Fibroblast of gingiva (primary cell): ENCODE results near the gene ATP6V0E2.
A peak's percentile ranks its signal among the peaks of the same experiment; 100 is the strongest.

Source experiments
- DNase-seq: peaks from one replicate; pipeline ENCODE4 v3.0.0-alpha.2; 2011; ENCODE audit warnings: low read depth

ATP6V0E2 gene

DNA sequence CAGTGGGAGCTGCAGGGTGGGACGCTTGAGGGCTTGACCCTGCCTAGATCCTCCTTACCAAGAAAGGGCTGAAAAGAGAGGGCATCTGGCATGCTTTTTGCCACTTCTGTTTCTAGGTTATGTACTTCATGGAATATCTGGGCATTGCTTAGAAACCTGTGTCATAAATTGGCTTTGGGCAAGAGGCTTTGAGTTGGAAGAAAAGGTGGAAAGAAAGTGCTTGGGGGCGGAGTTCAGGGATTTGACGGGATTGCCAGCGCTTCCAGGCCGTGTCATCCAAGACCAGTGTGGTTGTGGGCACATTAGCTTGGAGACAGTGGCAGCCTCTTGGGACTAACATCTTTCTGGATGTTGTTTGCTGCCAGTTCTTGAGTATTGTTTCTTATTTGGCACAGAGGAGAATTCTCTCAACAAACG lies 34.8 kb upstream of the ATP6V0E2 start:
- DNase-seq, result peak; percentile 18

DNA sequence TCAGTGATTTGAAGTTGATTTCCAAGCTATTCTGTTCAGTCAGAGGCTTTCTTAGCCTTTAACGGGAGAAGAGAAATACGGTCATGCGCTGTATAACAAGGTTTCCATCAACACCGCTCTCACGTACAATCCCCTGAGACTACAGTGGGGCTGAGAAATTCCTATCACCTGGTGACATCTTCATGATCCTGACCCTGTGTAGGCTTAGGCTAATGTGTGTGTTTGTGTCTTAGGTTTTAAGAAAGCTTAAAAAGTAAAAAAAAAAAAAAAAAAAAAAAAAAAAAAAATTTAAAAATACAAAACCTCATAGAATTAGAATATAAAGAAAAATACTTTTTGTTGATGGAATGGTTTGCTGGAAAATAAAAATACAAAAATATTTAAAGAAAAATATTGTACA lies 33.8 kb upstream of the ATP6V0E2 start:
- no peak for DNase-seq

DNA sequence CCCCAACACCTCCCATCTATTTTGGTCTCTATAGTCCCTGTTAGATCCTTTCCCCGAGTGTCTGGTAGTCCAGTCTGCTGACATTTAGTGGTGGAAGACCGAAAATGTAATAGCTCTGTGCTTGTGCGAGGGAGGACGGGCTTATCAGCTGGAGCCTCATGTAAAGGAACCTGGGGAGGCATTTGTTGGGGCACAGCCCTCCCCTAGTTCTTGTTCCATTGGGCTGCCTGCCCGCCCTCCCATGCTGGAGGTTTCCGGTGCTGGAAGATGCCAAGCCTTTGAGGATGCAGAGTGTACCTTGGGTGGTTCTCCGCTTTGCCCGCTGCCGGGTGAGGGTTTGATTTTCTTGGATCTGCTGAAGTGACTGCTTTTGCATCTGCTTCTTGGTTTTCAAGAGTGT lies 30.2 kb upstream of the ATP6V0E2 start:
- no peak for DNase-seq

DNA sequence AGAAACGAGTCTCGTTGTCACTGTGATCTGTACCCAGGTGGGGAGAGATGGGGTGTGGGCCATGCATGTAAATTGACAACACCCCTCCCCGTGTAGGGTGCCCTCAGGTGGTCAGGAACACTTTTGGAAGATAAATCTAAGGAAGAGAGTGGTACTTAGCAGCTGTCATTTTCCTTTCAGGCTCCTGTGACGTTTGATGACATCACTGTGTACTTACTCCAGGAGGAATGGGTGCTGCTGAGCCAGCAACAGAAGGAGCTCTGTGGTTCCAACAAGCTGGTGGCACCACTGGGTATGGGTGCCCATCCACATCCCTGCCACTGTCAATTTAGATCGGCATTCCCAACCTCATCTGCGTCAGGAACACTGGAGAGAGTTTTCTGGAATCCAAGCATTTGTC lies 29.3 kb upstream of the ATP6V0E2 start:
- DNase-seq, result no peak

DNA sequence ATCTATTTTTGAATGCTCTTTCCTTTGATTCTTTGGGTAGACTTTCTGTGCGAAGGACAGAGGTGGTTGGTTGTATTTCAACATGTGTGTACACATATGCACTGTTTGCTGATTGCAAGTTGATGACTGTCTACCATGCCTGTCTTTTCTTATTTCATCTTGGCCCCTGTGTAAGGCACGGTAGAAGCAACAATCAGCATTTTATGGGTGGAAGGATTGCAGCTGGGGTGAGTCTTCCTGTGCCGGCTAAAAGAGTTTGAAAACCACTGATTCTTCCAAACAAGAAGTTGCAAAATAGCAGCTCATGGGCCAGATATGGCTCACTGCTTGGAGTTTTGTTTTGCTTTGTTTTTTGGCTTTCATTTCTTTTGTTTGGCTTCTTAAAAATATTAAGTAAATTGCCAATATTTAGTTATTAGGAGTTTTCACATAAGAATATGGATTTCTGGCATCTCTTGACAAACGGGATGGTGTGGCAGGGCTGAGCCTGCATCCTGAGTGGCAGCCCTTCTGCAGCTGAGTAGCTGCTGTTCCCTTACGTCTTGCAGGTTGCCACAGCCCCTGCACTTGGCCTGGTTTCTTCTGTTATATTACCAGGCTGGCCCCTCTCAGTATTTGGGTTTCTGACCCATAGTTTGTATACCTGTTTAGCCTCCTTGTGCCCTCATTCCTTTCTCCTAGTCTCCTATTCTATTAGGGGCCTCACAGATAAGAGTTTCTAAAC lies 28.4 kb upstream of the ATP6V0E2 start:
- no peak for DNase-seq

DNA sequence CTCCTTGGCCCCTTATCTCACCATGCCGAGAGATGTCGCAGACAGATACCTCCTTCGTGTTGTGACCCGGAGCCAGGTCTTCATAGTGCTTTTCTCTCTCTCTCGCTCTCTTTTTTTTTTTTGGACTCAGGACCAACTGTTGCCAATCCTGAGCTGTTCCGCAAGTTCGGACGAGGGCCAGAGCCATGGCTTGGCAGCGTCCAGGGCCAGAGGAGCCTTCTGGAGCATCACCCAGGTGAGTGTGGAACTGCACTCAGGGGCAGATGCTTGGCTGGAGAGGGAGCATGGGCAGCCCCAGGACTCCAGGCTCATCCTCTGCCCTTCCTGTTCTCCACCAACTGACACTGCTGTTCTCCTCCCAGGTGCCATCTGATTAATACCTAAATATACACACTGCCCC lies 27.7 kb upstream of the ATP6V0E2 start:
- DNase-seq, result no peak

DNA sequence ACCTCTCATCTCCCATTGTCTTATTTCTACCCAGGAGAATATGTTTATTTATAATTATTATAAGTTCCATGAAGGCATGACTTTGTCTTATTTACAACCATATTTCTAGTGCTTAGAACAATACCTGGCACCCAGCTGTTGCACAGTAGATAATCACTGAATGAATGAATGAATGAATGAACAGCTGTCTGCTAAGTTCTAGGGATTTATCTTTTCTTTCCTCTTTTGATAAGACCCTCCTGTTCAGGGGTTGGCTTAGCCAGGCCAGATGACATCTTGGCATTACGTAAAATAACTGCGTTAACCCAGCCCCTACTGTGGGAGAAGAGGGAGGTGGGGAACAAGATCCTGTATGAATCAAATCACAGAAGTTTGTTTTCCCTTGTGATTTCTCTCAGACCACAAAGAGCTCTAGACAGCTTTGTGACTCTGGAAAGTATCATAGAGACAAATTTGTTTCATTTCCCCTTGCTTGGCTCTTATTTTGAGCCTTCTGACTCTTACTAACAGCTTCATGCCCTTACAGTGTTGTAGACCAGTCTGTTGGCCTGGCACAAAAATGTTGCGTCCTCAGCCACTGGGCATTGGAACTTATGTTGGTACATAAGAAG lies 27.2 kb upstream of the ATP6V0E2 start:
- no peak for DNase-seq

DNA sequence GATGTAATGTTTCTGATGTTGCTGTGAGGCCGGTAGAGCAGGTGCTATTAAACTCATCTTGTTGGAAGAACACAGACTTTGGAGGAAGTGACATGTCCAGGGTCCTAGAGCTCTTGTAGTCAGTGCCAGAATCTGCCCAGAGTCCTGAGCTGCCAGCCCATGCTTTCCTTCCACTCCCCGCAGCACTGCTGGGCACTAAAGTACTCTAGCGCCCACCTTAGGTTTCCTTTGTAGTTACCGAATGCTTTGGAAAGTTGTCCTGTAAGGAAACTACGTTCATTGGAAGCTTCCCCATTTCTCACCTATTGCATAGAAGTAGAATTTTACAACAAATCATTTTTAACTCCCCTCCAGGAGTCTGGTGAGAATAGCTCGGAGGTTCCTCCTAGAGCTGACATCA lies 24.6 kb upstream of the ATP6V0E2 start:
- no peak for DNase-seq

DNA sequence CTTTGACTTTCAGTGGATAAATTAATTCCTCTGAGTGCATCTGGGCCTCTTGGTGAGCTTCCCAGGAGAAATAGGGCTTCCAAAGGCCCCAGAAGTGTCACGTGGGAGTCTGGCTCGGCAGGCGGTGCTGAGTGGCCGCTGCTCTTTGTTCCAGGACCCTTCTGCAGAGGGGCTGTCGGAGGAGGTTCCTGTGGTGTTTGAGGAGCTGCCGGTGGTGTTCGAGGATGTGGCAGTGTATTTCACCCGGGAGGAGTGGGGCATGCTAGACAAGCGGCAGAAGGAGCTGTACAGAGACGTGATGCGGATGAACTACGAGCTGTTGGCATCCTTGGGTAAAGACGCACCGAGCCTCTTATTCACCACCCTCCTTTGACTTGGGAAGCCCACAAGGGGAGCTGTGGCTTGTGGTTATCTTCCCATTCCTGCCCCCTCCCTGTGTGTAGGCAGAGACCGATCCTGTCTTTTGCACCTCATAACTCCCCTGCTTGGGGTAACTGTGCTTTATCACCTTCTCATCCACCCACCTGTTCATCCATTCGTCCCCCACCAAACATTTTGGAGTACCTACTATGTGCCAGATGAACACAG lies 23.7 kb upstream of the ATP6V0E2 start:
- no peak for DNase-seq

DNA sequence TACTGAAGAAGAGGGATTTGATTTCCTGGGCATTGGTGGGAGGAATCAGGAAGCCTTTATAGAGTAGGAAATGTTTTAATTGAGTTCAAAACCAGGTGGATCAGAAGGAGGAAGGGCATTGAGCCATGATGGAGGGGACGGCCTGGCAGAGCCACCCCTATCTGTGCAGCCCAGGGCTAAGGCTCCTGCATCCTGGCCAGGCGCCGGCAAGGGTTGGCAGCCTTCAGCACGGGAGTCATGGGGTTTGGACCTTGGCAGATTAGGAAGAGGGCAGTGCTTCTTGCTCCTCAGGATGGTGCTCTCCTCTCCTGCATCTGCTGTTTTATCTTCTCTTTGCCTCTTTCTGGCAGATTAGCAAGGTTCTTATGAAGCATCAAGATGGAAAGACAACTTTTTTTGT lies 23.1 kb upstream of the ATP6V0E2 start:
- no peak for DNase-seq

DNA sequence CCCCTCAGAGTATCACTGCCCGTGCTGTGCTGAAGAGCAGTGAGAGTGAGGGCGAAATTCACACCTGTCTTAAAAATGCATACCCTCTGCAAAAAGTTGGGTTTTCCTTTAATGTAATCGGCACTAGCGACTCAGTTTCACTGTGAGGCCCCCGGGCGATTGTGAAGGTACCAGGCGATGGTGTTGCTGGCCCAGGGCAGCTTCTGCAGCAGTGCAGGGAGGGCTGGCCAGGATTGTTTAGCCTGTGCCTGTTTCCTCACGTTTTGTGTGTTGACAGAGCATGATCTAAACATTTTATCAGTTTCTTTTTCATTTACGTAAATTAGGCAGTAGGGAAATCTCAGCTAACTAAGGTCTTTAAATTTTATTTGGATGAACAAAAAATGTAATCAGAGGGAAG lies 22.3 kb upstream of the ATP6V0E2 start:
- DNase-seq, result no peak

DNA sequence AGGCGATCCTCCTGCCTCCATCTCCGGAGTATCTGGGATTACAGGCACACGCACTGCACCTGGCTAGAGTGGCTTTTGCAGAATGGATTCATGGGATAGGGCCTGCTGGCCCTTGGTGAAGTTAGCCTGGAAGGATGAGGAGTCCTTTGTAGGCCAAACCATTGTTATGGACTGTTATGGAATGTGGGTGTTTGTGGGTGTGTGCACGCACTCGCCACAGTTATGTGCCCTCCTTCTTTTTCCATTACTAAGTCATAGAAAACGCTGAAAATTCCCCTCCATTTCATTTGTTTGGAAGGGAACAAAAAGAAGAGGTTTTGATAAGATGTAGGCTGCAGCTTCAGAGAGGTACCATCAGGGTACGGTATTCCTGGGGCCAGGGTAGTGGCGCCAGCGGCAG lies 20.6 kb upstream of the ATP6V0E2 start:
- no peak for DNase-seq

DNA sequence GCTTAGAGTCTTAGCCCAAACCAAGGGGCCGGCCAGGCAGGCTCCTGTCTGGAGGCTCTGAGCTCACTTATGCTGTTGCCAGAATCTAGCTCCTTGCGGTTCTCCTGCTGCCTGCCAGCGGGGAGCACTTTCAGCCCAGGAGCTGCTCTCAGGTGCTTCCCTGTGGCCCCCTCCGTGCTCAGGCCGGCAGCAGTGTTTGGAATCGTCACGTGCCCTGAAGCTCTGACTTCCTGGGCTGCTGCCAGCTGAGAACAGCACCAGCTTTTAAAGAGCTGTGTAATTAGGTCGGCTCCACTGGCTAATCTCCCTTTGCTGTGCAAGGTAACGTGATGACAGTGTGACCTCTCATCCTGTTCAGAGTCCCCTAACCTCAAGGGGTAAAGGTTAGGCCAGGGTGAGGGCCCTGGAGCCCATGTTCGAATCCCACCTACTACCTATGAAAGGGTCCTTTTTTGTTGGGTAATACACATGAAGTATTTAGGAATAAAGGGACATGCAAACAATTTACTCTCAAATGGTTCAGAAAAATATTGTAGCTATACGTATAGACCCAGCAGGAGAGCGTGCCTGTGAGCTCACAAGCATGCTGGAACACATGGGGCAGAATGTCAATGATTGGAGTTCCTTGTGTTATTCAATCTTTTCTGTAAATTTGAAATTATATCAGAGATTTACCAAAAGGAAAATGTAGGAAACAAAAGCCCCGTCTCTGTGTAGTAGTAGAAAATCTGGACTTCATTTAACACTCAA lies 19.0 kb upstream of the ATP6V0E2 start:
- no peak for DNase-seq

DNA sequence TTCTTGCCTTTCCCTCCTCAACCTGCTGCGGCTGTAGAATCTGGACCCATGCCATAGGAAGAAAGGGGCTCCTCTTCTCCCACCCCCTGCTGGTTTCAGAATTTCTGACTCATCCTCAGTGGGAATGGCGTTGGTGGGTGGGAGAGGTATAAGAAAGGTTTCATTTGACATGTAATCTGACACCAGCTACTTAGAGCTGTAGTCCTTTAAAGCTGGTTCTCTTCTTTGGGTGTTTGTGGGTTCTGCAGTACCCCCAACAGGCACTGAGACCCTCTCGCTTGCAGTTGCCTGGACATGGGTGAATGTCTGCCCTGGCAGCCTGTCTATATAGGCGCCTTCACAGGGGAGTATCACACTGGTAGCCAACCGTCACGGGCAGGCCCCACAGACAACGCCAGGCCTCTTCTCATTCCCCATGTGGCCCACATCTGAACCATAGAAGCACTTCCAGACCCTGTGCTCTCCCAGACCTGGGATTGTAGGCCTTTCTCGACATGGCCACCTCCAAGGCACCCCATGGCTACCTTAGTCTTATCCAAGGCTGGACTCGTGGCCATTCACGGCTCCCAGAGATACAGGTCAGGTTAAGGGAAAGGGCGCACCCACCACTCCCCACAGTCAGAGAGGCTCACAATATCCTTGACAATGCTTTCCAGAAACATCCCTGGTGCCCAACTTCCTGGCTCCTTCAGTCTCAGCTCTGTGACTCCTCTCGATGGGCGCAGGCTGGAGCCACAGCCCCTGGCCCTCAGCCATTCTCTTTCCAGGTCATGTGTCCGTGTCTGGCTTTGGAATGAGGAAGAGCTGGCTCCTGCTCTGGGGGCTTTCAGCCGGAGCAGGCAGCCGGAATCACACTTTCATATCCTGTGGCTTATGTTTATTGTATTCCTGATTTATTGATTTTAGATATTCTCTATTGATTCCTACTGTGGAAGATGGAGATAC lies 18.1 kb upstream of the ATP6V0E2 start:
- DNase-seq, result no peak

DNA sequence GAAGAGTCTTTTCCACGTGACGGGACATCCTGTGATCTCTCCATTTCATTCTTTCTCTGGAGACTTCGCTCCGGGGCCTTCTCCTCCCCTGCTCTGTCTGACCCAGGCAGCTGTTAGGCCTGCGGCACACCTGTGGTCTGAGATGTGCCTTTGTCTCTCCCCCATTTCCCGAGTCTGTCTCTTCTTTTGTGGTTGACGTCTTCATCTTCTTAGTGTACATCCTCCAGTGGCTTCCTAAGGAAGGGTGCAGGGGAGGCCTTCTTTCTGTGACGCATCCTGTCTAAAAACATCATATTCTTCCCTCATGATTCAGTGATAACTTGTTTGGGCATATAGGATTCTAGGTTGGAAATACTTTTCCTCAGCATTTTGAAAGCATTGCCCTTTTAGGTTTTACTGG lies 17.2 kb upstream of the ATP6V0E2 start:
- no peak for DNase-seq

DNA sequence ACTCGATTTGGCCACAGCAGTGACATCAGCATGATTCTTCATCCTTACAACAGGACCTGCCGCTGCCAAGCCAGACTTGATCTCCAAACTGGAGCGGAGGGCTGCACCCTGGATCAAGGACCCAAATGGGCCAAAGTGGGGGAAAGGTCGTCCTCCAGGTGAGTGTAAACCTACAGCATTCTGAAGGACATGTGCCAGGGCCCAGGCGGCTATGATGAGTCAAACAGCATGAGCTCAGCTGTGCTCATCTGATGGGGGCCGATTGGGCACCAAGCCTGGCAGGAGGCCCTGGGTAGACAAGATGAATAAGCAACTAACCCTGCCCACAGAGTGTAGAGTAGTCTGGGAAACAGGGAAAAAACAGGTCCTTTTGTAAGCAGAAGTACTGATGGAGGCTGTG lies 14.4 kb upstream of the ATP6V0E2 start:
- DNase-seq, result no peak

DNA sequence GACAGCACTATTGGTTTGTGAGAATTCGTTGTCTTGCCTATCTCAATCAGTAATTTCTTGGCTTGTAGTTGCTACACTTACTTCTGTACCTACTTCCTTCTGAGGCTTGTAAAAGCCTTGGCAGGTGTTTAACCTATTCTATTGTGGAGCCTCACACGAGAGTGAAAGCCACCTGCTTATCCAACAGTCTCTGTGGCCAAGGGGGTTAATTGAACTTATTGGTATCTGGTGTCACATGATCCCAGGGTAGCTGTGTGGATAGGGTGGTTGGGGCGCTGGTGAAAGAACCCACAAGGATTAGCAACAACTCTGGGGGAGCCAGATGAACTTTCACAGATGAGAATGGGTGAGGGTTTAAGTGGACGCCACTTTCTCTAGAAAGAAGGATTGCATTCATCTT lies 13.9 kb upstream of the ATP6V0E2 start:
- DNase-seq, result no peak

DNA sequence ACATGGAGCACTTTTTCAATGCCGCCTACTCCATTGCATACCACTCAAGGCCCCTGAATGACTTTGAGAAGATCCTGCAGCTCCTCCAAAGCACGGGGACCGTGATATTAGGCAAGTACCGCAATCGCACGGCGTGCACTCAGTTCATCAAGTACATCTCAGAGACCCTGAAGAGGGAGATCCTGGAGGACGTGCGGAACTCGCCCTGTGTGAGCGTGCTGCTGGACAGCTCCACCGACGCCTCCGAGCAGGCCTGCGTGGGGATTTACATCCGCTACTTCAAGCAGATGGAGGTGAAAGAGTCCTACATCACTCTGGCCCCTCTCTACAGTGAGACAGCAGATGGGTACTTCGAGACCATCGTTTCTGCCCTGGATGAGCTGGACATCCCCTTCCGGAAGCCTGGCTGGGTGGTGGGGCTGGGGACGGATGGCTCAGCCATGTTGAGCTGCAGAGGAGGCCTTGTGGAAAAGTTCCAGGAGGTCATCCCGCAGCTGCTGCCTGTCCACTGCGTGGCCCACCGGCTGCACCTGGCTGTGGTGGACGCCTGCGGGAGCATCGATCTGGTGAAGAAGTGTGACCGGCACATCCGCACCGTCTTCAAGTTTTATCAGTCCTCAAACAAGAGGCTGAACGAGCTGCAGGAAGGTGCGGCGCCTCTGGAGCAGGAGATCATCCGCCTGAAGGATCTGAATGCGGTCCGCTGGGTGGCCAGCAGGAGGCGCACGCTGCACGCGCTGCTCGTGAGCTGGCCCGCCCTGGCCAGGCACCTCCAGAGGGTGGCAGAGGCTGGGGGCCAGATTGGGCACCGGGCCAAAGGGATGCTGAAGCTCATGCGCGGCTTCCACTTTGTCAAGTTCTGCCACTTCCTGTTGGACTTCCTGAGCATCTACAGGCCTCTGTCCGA lies 12.7 kb upstream of the ATP6V0E2 start:
- DNase-seq, result no peak

DNA sequence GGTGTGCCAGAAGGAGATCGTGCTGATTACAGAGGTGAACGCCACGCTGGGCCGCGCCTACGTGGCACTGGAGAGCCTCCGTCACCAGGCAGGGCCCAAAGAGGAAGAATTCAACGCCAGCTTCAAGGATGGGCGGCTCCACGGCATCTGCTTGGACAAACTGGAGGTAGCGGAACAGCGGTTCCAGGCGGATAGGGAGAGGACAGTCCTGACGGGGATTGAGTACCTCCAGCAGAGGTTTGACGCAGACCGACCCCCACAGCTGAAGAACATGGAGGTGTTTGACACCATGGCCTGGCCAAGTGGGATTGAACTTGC lies 12.1 kb upstream of the ATP6V0E2 start:
- DNase-seq, result no peak

DNA sequence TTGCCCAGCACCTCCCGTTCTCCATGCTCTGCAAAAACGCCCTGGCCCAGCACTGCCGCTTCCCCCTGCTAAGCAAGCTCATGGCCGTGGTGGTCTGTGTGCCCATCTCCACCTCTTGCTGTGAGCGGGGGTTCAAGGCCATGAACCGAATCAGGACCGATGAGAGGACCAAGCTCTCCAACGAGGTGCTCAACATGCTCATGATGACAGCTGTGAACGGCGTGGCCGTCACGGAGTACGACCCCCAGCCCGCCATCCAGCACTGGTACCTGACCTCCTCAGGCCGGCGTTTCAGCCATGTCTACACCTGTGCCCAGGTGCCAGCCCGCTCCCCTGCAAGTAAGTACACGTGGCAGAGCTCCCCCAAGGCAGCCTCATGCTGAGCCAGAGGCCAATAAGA lies 11.6 kb upstream of the ATP6V0E2 start:
- no peak for DNase-seq

DNA sequence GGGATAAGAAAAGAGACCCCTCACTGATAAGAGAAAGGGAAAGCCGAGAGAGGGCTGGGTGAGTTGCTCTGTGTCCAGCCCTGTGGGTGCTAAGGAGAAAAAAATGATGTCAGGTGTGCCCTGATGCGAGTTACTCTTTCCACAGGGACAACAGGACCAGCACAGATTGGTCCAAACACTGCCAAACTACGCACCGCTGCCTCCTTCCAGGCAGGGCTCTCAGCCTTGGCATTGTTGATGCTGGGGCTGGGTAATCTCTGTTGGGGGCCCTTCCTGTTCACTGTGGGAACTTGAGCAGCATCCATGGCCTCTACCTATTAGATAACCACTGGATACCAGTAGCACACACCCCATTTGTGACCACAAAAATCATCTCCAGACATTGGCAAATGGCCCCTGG lies 10.3 kb upstream of the ATP6V0E2 start:
- no peak for DNase-seq
